Stimulated activated CD8-positive, alpha-beta memory T cell treated with anti-CD3 and anti-CD28 coated beads, Interleukin-7, amount 100 ng/mL, for 1 hour (primary cell): ENCODE data around the gene RELT.

ENCODE experiments used
- DNase-seq, 2 donors: peaks; one replicate each; pipeline ENCODE4 v3.0.0-alpha.2; 2020; ENCODE audit warnings: low read depth in 2 of 2

Gene RELT

DNA sequence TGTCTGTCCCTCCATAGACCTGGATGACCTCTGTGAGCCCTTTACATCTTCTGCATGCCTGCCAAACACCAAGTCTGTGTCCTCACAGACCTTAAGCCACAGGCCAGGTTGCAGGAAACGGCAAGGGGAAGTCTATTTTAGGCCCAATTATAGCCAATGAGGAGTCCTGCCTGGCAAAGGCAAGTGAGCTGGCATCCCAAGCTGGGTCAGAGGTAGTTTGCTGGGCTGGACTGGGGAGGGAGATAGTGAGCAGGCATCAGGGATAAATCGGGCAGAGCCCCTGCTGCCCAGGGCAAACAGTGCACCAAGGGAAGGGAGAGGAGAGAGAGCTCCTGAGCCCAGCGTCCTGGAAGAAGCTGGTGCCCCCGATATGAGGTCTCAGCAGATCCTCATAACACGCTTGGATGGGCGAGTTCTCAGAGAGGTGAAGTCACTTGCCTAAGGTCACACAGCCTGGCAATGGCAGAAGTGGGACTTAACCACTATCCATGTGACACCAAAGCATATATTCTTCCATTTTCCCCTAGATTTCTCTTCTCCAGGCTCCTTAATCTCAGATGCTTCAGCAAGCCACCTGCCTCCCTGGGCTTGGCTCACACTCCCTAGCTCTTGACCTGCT, 3.7 kb upstream of the RELT start:
- DNase-seq = no peak

DNA sequence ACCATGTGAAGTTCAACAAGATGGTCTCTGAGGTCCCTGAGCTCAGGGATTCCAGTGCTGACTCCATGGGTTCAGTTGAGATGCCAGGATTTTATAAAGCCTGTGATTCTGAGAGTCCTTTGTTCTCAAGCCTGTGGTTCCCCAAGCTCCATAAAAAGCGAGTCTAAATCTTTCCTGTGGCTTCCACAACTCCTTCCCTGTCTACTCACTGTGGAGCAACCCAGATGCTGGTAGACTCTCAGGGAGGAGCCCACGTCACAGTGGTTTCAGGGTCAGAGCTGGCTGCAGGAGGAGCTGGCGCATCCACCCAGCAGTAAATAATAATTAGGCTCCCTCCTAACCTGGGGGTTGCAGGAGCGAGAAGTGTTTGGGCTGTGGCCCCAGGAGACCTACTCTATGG, 2.0 kb upstream of the RELT start:
- DNase-seq = no peak

DNA sequence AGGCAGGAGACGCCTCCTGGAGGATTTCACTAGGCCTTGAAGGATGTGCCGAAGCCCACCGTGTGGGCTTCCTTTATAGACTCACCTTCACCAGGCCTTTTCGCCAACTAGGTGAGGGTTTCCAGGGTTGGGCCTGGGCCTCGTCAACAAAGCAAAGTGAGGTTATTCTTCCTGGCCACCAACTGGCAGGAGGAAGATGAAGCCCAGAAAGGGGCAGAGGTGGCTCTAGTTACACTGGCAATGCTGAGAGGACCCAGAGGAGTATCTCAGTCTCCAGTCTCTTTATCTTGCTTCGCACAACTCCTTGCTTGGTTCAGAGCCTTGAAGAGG, 404 bp upstream of the RELT start:
- no peak for DNase-seq

DNA sequence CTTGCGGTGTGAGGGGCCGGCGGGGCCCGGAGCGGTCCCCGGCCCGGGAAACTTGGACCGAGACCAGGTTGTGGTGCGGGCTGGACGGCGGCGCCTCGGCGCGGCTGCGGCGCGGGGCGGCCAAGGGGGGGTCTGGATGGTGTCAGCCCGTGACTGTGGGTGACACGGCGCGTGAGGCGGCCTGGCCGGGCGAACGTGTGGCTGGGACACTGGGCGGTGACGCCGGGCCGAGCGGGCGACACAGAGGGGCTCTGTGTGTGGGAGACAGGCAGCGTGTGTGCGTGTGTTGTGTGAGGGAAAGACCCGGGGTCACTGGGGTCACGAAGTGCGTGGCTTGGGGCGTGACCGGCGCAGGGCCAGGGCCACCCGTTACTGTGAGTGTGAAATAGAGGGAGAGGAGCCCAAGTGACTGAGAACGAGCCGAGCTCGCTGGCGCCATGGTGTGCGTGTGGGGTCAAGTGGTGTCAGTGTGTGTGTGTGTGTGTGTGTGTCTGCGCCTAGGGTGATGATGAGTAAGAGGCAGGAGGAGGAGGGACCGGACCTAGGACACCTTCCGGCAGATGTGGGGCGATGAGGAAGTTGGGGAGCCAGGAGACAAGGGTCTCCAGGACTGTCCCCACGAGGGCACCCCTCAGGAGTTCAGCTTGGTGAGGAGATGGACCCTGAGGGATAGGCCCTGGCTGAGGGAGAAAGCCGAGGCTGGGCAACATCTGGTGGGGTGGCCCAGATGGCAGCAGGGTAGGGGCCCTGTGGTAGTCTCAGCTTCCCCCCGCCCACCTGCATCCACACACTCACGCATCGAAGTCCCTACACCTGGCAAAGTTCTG, 817 bp downstream of the RELT start:
- peak; percentile 14 to 20 for DNase-seq

DNA sequence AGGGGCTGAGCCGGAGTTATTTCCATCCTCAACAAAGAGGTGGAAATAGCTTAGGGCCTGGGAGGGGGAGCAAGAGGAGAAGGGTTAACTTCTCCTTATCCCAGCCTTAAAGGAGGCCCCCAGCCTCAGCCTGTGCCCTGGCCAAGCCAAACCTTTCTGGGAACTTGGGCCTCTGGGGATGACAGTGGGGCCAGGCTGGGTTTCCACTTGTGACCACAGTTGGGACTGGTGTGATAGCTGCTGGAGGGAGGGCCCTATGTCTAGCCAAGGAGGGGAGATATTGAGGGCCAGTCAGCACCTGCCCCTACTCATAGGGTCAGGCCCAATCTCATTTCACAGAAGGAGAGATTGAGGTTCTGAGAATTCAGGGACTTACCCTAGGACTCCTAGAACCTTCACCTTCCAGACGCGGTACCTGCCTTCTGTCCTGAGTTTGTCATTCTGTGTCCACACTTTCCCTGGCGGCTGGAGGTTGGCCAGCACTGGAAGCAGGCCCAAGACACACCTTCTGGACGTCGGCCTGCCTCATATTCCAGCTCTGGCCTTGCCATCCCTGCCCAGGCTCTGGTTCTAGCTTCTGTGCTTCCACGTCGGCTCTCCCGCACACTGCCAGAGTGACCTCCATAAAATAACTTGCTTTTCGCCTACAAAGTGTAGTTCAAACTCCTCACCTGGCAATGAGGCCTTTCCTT, 3.1 kb downstream of the RELT start:
- DNase-seq = no peak

DNA sequence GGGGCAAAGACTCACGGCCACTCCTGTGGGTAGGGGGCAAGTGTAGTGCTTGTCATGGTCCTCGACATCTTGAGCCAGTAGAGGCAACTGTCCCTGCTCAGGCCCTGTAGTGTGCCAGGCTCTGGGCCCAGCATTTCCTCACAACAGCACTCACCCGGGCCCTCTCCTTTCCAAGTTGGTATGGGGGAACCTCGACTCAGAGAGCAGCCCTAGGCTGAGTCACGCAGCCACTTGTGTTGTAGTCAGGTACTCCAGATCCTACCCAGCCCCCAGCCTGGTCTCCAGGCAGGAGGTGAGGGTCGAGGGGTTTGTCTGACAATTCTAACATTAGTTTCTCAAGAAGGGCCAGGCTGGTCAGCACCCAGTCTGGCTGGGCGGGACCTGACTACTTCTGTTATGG, 4.1 kb downstream of the RELT start:
- DNase-seq = no peak

DNA sequence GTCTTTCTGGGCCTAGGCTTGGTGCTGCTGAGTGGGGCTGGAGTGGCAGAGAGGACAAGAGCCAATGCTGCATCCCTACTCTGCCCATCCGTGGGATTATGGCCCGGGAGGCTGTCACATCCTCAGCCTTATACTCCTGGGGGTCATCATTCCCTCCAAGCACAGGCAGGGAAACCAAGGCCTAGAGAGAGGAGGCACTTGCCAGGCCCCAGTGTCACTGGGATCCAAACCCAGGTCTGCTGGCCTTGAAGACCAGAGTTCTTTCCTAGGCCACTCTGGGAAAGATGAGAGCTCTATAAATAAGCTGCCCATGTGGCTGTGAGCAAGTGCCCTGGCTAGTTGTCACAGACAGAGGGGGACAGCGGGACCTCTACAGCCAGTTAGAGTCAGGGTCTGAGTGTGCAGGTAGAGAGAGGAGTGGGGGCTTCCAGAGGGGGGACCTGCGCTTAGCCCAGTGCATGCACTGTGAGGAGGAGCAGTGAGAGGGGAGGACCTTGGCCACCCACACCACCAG, 4.8 kb downstream of the RELT start:
- no peak for DNase-seq

DNA sequence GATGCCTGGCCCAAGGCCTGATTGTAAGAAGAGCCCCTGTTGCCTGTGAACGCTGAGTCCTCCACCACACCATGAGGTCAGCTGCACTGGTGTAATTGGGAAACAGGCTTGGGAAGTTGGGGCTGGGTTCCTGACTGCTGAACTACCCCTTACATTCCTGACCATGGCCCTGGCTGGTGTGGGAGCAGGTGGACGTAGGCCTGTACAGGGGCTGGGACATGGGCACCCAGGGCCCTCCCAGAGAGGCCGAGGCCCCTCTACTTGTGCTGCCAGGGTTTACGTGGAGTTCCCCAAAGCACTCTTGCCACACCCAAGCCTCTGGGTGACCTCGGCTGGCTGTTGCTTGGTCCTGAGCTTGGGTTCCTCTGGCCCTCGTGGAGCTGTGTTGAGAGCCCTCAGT, 5.4 kb downstream of the RELT start:
- DNase-seq = no peak

DNA sequence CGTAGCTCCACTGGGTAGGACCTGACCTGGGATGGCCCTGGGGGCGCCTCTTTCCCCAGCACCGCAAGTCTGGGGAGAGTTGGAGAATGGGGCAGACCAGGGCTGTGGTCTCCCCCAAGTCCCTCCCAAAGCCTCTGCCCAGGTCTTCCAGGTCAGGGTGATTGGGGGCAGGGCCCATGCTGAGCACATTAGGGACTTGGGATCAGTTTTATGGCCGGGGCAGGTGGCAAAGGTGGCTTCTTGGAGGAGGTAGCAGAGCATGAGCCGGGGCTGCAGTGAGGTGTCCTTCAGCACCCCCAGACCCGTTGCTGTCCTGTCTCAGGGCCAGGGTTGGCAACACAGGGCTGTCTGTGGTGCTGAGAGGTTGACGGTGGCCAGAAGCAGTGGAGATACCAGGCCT, 6.0 kb downstream of the RELT start:
- no peak for DNase-seq

DNA sequence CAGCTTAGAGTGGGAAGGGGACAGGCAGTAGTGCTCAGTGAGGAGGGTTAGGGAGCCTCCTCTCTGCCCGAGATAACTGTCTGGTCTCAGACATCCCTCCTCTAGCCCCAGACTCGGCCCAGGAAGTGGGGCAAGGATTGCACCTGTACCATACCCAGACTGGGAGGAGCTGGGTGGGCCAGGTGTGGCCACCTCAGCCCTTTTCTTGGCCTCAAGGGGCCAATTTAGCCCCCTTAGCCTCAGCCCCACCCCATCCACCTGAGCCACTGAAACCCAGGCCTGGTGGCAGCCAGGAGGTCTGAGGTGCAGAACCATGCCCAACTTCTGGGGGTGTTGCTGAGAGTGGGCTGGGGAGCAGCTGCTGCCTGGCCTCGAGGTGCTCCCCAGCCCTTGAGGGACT, 6.5 kb downstream of the RELT start:
- no peak for DNase-seq

DNA sequence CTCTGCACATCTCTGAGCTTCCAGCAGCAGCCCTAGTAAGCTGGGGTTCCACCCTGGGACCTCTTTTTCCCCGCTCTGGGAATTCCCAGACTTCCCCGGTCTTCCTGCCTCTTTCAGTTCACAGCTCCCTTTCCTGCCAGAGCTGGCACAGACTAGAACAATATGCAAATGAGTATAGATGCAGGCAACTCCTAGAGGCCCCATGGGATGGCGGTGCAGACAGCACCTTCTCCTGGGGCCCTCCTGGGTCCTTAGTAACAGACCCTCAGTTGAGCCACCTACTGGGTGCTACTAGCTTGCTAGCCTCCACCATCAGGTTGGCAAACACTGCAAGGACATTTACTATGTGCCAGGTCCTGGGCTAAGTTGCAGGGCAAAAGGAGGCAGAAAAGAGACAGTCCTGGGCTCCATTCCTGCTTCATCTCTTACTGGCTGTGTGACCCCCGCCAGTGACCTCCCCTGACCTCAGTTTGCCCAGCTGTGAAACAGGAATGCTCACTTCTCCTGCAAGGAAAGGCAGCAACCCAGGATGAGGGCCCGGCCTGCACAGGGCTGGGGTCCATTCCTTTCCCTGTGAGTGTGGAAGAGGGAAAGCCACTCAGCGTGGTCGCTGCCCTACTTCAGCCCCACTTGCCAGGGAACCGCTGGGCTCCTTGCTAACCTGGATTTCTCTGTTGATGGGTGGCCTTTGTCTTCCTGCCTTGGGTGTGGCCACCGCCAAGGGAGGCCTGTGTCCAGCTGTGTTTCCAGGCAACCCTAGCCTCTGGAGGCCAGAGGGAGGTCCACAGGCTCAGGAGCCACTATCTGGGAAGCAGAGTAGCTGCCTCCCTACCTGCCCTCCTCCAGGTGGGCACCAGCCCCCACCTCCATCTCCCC, 7.3 kb downstream of the RELT start:
- no peak for DNase-seq

DNA sequence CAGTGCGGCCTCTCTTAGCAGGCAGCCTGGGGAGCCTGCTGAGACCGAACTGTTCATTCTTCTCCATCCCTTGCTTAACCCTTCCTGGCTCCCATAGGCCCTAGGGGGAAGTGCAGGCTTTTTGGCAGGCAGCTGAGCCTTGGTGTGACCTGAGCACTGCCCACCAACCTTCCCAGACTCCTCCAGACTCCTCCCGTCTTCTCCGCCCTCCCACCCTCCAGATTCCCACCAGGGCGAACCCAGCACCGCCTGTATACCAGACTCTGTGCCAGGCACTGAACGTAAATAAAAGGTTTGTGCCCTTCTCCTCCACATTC, 7.9 kb downstream of the RELT start:
- no peak for DNase-seq

DNA sequence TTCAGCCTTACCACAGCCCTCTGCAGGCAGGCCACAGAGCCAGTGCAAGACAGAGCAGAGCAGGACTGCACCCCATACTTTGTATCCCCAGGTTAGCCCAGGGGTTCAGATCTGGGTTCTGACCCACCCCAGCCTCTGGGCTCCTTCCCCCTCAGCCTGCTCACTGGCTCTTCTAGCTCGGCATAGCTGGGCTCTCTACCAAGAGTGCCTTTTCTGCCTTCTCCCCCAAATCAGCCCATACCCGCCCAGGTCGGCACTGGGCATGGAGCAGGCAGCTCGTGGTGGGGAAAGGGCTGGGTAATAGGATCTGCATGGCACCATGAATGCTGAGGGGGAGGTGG, 8.3 kb downstream of the RELT start:
- no peak for DNase-seq

DNA sequence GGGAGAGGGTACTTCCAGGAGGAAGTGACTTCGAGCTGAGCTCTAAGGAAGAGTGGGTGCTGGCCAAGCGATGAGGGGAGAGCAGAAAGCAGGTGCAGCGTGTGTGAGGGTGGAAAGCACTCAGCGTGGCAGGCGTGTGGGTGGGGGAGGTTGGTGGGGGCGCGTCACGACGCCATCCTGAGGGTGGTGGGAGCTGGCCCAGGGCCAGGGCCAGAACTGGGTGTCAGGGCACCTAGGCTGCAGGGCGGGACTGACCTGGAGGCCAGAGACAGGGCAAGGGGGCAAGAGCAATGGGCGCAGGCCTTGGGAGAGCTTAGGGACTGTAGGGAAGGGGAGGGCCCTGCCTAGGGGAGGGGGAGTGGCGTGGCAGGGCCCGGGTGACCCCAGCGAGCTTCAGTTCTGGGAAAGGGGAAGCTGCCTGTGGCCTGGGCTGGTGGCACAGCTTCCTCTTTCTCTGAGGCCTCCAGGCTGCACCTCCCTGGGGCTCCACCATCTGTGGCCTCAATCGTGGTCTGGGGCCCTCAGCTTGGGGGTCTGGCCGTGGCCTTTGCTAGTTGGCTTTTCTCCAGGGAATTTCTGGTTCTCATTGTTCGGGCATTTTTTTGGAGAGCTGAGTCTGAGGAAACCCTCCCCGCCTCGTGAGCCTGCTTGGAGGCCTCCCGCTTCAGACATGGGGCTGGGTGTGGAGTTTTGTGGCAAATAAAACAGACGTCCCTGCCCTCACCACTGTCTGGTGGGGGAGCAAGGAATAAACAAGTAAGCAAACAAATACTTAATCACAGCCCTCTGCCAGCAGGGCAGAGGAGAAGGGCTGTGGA, 8.9 kb downstream of the RELT start:
- no peak for DNase-seq

DNA sequence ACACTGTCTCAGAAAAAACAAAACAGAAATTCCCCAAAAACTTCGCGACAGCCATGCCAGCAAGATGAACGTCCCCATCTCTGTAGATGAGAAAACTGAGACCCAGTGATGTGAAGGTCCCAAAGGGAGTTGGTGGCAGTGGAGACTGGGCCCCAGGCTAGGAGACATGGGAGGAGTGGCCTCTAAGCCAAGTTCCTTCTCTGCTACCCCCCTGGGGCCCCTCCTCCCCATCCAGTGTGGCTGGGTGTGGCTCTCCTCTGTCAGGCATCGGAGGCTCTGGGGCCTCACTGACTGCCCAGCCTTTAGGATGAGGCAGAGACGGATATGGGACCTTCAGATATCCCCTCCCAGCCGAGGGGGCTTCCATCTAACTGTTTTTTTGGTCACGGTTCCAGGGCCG, 9.8 kb downstream of the RELT start:
- DNase-seq = no peak

DNA sequence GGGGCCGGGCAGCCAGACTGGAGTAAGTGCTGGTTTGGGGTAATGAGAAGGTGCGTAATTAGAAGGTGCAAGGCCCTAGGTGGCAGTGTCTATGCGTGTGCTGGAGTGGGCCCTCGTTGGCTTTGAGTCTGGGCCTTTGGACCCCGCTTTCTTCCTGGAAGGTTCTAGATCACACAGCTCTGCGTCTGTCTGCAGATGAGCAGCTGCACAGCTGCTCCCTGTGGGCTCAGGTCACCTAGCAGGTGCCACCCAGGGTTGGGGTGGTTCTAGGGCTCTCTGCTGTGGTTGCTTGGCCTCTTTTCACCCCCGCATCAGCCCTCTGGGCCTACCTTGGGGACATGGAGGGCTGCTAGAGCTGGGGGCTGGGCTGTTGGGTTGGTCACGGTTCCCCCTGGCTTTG, 10.3 kb downstream of the RELT start:
- DNase-seq = no peak

DNA sequence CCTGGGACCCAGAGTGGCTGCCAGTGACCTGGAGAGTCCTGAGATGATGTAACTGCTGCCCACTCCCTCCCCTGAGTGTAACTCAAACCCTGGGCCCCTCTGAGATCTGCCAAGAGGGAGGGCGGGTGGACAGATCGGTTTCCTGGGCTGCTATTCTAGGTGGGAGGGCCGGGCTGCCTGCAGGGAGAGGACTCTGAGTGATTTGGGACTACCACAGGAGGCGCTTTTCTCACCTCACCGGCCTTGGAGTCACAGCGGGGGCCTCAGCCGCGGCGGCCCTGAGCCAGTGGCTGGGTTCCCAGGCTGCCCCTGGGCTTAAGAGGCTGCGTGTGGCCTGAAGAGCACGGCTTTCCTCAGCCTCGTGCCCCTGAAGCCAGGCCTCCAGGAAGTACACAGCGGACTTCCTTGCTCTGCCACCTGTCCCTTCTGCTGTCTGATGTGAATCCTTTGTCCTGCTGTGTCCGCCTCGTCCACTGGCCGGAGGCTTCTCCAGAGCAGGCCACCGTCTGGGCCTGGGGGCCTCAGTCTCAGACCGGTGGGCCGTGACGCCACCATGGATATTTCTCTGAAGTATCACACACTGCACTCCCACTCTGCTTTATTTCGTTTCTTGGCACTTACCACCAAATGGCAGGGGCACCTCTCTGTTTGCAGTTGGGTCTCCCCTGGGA, 11.5 kb downstream of the RELT start:
- no peak for DNase-seq

DNA sequence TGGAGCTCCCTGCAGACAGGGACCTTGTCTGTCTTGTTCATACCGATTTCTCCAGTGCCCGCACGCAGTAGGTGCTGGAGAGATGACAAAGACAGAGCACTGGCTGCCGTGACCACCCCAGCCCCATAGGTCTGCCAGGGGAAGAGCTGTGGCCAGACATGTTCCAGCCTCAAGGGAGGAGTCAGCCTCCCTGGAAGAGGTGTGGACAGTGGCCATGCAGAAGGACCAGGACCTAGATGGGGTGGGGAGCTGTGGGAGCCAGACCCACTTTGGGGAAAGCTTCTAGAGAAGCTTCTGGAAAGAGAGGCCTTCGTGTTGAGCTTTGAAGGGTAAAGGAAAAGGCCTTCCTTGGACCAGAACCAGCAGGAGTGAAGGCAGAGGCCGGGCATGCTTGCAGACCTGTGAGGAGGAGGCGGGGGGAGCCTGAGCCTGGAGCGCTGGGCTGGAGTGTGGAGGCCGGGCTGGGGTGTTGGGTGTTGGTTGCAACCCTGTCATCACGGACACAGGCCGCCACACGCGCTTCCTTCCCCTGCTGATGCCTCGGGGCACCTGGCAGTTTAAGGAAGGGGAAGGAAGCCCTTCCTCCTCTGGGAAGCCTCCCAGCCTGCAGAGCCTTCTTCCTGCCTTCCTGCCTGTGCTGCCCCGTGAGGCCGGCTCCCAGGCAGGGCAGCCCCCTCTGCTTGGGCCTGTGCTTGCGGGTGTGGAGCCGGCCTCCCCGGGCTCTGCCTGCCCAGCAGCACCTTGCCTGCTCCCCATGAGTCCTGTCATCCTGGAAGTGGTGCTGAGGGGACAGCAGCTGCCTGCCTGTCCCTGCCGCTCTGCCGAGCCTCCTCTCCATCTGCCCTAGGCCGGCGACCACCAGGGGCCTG, 12.3 kb downstream of the RELT start:
- DNase-seq = no peak

DNA sequence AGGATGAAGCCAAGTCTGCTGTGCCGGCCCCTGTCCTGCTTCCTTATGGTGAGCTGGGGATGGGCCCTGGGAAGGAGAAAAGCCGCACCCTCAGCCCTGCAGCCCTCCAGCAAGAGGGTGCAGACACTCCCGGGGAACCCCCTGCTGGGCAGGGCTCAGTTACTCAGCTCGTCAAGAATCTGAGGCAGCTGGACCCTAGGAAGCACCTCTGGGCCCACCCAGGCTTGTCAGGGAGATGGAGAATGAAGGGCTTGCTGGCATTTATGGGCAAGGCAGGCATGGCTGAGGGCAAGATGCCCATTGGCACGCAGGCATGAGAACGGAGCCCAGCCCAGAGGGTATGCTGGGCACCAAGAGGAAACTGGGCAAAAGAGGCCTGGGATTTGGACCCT, 12.9 kb downstream of the RELT start:
- no peak for DNase-seq

DNA sequence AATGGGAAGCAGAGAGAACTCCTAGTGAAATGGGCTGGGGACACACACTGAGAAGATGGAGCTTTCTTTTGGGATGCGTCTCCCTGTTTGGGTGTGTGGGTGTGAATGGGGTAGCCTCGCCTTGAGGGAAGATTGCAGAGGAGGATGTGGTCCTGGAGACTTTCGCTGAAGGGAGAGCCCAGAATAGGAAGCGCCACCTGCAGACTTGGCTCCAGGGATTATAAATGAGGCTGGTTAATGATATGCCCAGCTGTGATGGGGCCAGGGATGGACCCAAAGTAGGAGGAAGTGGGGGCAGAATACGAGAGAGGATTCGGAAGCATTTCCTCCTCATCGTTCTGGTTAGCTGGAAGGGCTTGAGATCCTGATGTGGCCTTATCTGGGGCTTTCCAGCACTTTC, 13.7 kb downstream of the RELT start:
- DNase-seq = no peak
